Heart right ventricle (tissue), 16 donors: ENCODE results near the gene PHACTR2. TPM values are rescaled to one million over a fixed set of nuclear protein-coding genes. Genes with fewer than 3 reads are reported as not detected.
"Not testable (repeated sequence)": the region's sequence is repeated elsewhere in the genome, so short reads cannot be mapped to it uniquely, and the experiment has no call there.

ENCODE experiments used
- ATAC-seq, 8 donors: fragments of 200-7000 bp; cut with Tn5 transposase; one replicate each; pipeline ENCODE4 v1.9.1; 2020; ENCODE audit warnings: mild to moderate bottlenecking in 8 of 8, moderate library complexity in 8 of 8, moderate number of reproducible peaks in 1 of 8
- DNase-seq, 2 donors: peaks; one replicate each; pipeline ENCODE4 v3.0.0-alpha.2; 2020
- H3K27ac ChIP-seq, 10 donors: fragments of 200-600 bp; sonication (generic) in 2 of 10; one replicate each; pipeline versions ENCODE4 v1.5.0 to v1.8.0; 2020 to 2022; ENCODE audit warnings: mild to moderate bottlenecking in 3 of 10
- H3K27me3 ChIP-seq, 7 donors: fragments of 200-600 bp; one replicate each; pipeline ENCODE4 v1.8.0; 2021 to 2022; ENCODE audit warnings: mild to moderate bottlenecking in 2 of 7
- H3K36me3 ChIP-seq, 9 donors: fragments of 200-600 bp; sonication (generic) in 1 of 9; one replicate each; pipeline versions ENCODE4 v1.5.0 to v1.8.0; 2020 to 2022; ENCODE audit warnings: mild to moderate bottlenecking in 2 of 9
- H3K4me1 ChIP-seq, 9 donors: fragments of 200-600 bp; sonication (generic) in 1 of 9; one replicate each; pipeline versions ENCODE4 v1.5.0 to v1.8.0; 2020 to 2022; ENCODE audit warnings: mild to moderate bottlenecking in 4 of 9
- H3K4me3 ChIP-seq, 10 donors: fragments of 200-600 bp; sonication (generic) in 2 of 10; one replicate each; pipeline versions ENCODE4 v1.5.0 to v1.8.0; 2020 to 2022; ENCODE audit warnings: mild to moderate bottlenecking in 7 of 10, moderate library complexity in 2 of 10
- H3K9me3 ChIP-seq, 11 donors: fragments of 200-600 bp in 10 of 11; sonication (generic) in 2 of 11; one replicate each; pipeline versions ENCODE4 v1.5.0 to v1.8.0; 2013 to 2022; ENCODE audit warnings: mild to moderate bottlenecking in 2 of 11, control low read depth in 1 of 11, moderate library complexity in 1 of 11
- CTCF ChIP-seq, 9 donors: fragments of 200-600 bp; sonication (generic) in 2 of 9; IDR thresholded peaks; one replicate each; pipeline versions ENCODE4 v1.5.0 to v1.8.0; 2021 to 2022; ENCODE audit warnings: antibody characterized with exemption in 9 of 9, mild to moderate bottlenecking in 5 of 9, moderate library complexity in 1 of 9
- WGBS, 2 donors: extraction: QIAGEN DNeasy Blood & Tissue Kit; methylation state at CpG; one replicate each; pipeline ENCODE4 v1.1.7; 2013; ENCODE audit warnings: inconsistent platforms in 1 of 2; 5-methylcytosine and 5-hydroxymethylcytosine counted together
- intact Hi-C, 10 donors: fragments of 100-400 bp; cut with DNase I; formaldehyde crosslinking; loops; one replicate each; pipeline versions ENCODE4 v1.11.1 to v1.14.2; 2022
- polyA plus RNA-seq, 2 donors: library from polyadenylated mRNA; stranded (reverse); fragments of 200-250 nt; gene quantifications; one replicate each; pipeline ENCODE4 v1.2.3, GENCODE V29; 2013
- total RNA-seq, 10 donors: library from RNA; stranded (reverse); fragmentation: NEBNext Ultra II Directional in 3 of 10; extraction: Animal tissue kit (Norgen Biotek cat#: 25700) in 3 of 10; gene quantifications; one replicate each; pipeline versions ENCODE4 v1.2.1 to v1.2.4, GENCODE V29; 2021 to 2023
- donor health status: Arrhythmogenic right ventricular cardiomyopathy.
- donor health status: ischemic (EF 13 %, LVEDD 7.1; RV severe dilation, severe dysfunction).
- donor health status: healthy with polysubstance abuse.
- donor health status: DM: no; HTN: yes; CAD: no.
- donor health status: DM: no; HTN: no; CAD: no.
- donor health status: ischemic (EF 25% LVEDD 6.9; RV normal size, moderate dysfunction).
- donor health status: ischemic (EF 25% LVEDD 5.7; RV mildly dilated, moderate dysfunction).
- donor health status: healthy.
- donor health status: DM: yes; HTN: yes; CAD: no.
- donor health status: Ischemic cardiomyopathy.
- donor health status: ischemic (EF 35%, LVEDD 5.7; RV mildly dilated, moderate dysfunction).
- donor health status: nonischemic (EF 11% LVEDD 7.7; RV severe dilation, severe dysfunction).
- donor health status: DM: yes; HTN: yes; CAD: no.
- donor health status: PGD.
- donor health status: ischemic (EF 29% LVEDD 5.4; RV normal size, mild dysfunction).
- donor health status: nonischemic (EF 23%, LVEDD 6.1; RV moderate dilation, normal function).

Gene PHACTR2
- total and polyA plus RNA-seq, 12 donors: 6.5 to 96.3 (median 70.2) TPM

DNA sequence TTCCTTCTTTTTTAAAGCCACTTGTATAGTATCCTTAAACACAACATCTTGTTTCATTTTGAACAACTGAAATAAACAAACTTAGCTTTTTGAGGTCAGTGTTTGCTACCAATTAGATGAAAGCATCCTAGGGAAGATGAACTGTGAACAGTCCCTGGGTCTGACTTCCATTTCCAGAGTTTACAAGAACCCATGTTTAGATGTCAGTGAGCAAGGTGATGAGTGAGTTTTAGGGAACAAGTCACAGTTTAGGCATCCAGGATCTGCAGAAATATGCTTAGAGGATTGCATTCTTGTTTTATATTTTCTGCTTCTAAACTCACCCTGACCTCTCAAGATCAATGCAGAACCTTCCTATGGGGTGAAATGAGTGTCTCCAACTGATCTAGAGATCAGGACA lies 189.5 kb downstream of the PHACTR2 start:
- Histone ChIP-seq H3K4me3 (no peak overlapping the region), H3K27ac (no peak overlapping the region), H3K4me1 (peaks cover 0 to under 1% (median 0%) of the 10 kb centered on the region in 9 donors), H3K36me3 (peaks cover 0 to 43% (median 18%) of the 10 kb centered on the region in 9 donors), H3K27me3 (no peaks in the 10 kb centered on the region), H3K9me3 (peaks cover 0 to 12% (median 0%) of the 10 kb centered on the region in 11 donors)
- DNase-seq: no peak
- no peak for ATAC-seq
- intact Hi-C loops: no loop called here
- no peak for TF ChIP-seq CTCF (IDR thresholded peaks at IDR 0.05)

DNA sequence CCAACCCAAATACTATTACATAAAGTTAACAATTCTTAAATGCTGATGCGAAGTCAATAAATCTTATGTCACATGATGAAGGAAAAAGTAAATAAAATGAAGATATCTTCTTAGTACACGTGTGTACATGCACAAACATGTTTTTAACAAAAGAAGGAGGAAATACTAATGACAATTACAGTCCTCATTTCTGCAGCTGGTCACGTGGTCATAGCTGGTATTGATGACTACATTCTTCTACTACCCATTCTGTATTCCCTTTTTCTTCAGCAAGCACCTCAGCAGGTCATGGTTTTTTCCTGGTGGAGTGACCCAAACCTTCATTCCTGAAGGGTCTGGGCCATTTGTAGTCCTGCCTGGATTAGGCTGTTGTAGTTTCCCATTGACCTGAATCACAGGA lies 191.0 kb downstream of the PHACTR2 start:
- H3K4me3 ChIP-seq, H3K27ac ChIP-seq, ATAC-seq, H3K4me1 ChIP-seq, DNase-seq, H3K27me3 ChIP-seq, intact Hi-C loops: not testable (repeated sequence)
- peaks cover 0 to 27% (median 6%) of the 10 kb centered on the region in 9 donors for H3K36me3 ChIP-seq
- H3K9me3 ChIP-seq: peaks cover 0 to 12% (median 0%) of the 10 kb centered on the region in 11 donors
- WGBS, 2 donors: 93 to 96% methylated on average over 3 of the region's 3 CpGs

DNA sequence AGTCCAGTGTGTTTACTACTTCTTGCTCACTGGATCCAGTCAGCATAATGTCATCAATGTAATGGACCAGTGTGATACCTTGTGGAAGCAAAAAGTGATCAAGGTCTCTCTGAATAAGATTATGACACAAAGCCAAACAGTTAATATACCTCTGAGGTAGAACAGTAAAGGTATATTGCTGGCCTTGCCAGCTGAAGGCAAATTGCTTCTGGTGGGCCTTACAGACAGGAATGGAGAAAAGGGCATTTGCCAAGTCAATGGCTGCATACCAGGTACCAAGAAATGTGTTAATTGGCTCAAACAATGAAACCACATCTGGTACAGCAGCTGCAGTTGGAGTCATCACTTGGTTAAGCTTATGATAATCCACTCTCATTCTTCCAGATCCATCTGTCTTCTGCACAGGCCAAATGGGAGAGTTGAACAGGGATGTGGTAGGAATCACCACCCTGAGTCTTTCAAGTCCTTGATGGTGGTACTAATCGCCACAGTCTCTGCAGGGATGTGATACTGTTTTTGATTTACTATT lies 193.5 kb downstream of the PHACTR2 start:
- H3K4me1 ChIP-seq, ATAC-seq, H3K27ac ChIP-seq, DNase-seq, H3K27me3 ChIP-seq, H3K36me3 ChIP-seq, H3K4me3 ChIP-seq, intact Hi-C loops: not testable (repeated sequence)
- H3K9me3 ChIP-seq: peaks cover 0 to 25% (median 0%) of the 10 kb centered on the region in 11 donors
- WGBS, 2 donors: 95 to 100% methylated on average over 1 of the region's 1 CpG

DNA sequence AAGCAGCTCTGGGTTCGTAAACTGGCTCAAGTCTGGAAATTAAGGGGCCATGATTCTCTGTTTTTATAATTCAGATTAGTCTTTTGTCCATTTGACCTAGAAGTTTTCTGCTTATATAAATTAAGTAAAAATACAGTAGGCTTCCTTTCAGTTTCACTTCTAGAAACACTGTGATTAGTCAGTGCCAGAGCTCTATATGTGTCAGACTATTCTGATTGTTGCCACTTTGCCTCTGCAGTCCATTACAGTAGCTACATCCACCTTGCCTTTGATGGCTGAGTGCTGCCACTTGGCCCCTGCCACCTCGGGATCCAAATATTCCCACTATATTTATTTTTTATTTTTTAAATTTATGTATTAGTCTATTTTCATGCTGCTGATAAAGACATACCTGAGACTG lies 194.4 kb downstream of the PHACTR2 start:
- Histone ChIP-seq H3K9me3 (peaks cover 0 to 24% (median 0%) of the 10 kb centered on the region in 11 donors), H3K36me3 (no peaks in the 10 kb centered on the region), H3K27ac (no peak overlapping the region), H3K4me1 (peaks cover 0 to 3% (median 0%) of the 10 kb centered on the region in 9 donors), H3K27me3 (no peaks in the 10 kb centered on the region), H3K4me3 (no peak overlapping the region)
- no peak for TF ChIP-seq CTCF (IDR thresholded peaks at IDR 0.05)
- WGBS, 2 donors: 89 to 91% methylated on average over 2 of the region's 2 CpGs
- intact Hi-C loops: no loop called here
- no peak for ATAC-seq
- DNase-seq: no peak

DNA sequence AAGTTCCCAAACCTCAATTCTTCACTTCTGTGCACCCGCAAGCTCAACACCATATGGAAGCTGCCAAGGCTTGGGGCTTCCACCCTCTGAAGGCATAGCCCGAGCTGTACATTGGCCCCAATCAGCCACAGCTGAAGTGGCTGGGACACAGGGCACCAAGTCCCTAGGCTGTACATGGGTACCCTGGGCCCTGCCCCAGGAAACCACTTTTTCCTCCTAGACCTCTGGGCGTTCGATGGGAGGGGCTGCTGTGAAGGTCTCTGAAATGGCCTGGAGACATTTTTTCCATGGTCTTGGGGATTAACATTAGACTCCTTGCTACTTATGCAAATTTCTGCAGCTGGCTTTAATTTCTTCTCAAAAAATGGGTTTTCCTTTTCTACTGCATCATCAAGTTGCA lies 195.8 kb downstream of the PHACTR2 start:
- H3K4me3 ChIP-seq, intact Hi-C loops, H3K36me3 ChIP-seq, H3K27ac ChIP-seq, ATAC-seq, H3K4me1 ChIP-seq, H3K27me3 ChIP-seq, DNase-seq: not testable (repeated sequence)
- H3K9me3 ChIP-seq: peaks cover 0 to 23% (median 4%) of the 10 kb centered on the region in 11 donors
- 95 to 96% methylated on average over 4 of the region's 4 CpGs for WGBS, 2 donors

DNA sequence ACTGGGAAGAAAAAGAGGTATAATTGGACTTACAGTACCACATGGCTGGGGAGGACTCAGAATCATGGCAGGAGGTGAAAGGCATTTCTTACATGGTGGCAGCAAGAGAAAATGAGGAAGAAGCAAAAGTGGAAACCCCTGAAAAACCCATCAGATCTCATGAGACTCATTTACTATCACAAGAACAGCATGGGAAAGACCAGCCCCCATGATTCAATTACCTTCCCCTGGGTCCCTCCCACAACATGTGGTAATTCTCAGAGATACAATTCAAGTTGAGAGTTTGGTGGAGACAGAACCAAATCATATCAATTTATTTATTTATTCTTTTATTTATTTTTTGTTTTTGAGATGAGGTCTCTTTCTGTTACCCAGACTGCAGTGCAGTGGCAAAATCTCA lies 196.7 kb downstream of the PHACTR2 start:
- H3K27ac ChIP-seq: not testable (repeated sequence)
- peaks cover 0 to 32% (median 9%) of the 10 kb centered on the region in 11 donors for H3K9me3 ChIP-seq

More for the DNA sequence above, 196.7 kb downstream of the PHACTR2 start:
- H3K4me3 ChIP-seq, ATAC-seq, H3K36me3 ChIP-seq, H3K27me3 ChIP-seq, intact Hi-C loops, DNase-seq, H3K4me1 ChIP-seq: not testable (repeated sequence)
